ELF-1 (cell line): ENCODE data around the gene EOMES.
"Not testable (repeated sequence)": the region's sequence is repeated elsewhere in the genome, so short reads cannot be mapped to it uniquely, and the experiment has no call there.

ENCODE experiments used
- DNase-seq: peaks from one replicate; pipeline ENCODE4 v3.0.0-alpha.2; 2016; ENCODE audit warnings: low read depth, low spot score

The EOMES gene

DNA sequence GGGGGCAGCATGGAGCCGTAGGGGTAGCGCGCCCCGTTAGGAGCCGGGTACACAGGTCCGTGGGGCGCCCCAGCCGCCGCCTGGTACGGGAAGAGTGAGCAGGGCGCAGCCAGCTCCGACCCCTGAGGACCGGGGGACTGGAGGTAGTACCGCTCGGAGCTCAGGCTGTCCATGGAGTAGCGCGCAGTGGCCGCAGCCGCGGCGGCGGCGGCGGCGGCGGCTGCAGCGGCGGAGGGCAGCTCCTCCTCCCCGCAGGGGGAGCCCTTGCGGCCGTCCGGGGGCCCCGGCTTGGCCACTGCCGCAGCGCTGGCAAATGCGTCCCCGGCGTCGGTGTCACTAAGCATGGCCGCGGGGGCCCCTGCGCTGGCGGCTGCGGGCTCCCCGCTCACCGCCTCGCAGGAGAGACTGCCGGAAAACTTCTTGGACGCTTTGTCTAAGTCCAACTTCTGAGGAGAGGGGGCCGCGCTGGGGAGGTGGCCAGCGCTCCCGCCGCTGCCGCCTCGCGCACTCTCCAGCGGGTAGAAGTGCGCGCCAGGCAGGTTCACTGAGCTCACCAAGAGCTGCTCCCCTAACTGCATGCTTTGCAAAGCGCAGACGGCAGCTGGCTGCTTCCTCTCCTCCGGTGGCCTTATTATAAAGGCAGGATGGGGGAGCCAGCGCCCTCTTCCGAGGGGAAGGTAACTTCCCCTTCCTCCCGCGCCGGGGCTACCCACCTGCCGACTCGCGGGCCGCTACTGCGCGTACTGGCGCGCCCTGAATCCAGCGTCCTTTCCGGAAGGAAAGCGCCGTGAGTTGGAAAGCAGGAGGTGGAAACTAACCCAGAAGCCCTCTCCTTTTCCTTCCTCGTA lies at the start of gene EOMES:
Gene EOMES, minus strand, starts transcription at position 607 of the 848 bp plus-strand sequence. Its CDS starts 29 bp downstream, at position 578.
- DNase-seq = peak; percentile 82

DNA sequence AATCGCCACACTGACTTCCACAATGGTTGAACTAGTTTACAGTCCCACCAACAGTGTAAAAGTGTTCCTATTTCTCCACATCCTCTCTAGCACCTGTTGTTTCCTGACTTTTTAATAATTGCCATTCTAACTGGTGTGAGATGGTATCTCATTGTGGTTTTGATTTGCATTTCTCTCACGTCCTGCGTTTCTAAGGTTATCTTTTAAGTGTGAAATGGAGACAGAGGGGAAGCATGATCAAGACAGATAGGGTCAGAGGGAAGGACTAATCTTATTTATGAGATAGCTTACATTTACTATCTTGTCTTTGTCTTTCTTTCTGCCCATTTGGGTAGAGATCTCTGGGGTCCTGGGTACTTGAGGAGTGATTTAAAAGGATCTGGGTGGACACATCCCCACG lies 48.3 kb upstream of the EOMES start:
- not testable (repeated sequence) for DNase-seq

DNA sequence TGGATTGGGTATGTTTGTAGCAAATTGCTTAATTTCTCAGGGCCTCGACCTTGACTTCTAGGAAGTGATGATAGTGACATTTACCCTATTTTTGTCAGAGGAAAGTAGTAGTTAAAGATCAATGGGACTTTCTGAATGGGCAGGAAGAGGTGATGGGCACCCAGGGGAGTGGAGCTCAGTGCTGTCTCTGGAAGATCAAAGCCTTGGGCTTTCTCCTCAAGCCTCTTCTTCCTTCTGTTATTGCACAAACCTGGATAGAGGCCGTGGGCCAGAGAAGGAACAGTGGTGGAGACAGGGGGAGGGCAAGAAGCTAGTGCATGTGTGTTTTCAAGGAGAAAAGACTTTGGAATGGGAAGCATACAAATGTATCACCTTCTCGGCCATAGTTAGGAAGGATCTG lies 44.9 kb upstream of the EOMES start:
- DNase-seq = no peak

- DNase-seq = no peak
Measured at GRCh38 chr3:27758083-27758482, 36.0 kb upstream of the EOMES start.

DNA sequence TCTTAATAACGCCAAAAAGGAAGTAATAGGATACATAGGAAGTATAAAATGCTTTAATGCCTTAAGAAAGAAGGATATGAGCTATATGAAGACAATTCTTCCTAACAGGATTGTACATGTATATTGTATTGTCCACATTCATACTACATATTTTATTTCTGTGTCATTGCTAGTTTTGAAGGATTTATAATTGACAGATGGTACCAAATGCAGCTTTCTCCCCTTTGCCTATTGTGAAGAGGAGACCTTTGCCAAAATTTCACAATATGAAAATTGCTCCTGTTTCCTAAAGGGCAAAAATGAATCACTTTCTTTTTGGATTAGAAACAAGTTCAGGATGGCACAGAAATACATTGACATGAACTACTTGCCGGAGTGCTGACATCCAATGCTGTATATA lies 34.8 kb upstream of the EOMES start:
- DNase-seq = no peak

DNA sequence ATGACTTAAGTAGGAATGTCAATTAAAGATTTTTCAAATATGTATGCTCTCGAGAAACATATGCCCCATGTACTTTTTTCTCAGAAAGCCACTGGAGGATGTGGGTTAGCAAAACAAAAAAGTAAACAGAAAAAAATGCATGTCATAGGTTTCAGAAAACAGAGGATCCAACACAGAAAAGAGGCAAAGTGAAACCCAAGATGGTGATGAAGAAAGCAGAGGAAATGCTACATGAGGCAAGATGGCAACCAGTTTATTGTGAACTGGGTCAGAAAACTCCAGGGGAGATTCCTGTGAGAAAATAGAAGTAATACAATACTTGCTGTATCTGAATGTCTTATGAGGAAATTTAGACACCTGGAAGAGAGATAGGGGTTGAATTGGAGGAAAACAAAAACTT lies 30.8 kb upstream of the EOMES start:
- no peak for DNase-seq

DNA sequence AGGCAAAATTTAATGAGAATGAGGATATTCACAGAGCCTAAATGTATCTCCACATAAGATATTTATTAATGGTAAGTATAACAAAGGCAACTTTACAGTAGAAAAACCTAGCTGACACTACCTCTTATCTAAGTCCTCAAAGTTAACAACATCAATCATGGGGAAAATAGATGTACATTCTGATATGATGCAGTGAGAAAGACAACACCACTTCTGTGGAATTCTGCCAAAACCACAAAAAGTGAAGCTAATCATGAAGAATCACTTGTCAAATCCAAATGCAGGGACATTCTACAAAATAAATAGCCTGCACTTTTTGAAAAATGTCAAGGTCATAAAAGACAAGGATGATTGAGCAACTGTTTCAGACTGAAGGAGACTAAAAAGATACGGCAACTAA lies 27.5 kb upstream of the EOMES start:
- DNase-seq = no peak

GRCh38 chr3:27746838-27747237 lies 24.7 kb upstream of the EOMES start:
- DNase-seq = no peak

- DNase-seq = no peak
Measured at GRCh38 chr3:27740854-27741253, 18.7 kb upstream of the EOMES start.

- no peak for DNase-seq
Measured at GRCh38 chr3:27737091-27737490, 15.0 kb upstream of the EOMES start.

- DNase-seq = peak; percentile 41
Measured at GRCh38 chr3:27730774-27731659, 8.9 kb upstream of the EOMES start.

DNA sequence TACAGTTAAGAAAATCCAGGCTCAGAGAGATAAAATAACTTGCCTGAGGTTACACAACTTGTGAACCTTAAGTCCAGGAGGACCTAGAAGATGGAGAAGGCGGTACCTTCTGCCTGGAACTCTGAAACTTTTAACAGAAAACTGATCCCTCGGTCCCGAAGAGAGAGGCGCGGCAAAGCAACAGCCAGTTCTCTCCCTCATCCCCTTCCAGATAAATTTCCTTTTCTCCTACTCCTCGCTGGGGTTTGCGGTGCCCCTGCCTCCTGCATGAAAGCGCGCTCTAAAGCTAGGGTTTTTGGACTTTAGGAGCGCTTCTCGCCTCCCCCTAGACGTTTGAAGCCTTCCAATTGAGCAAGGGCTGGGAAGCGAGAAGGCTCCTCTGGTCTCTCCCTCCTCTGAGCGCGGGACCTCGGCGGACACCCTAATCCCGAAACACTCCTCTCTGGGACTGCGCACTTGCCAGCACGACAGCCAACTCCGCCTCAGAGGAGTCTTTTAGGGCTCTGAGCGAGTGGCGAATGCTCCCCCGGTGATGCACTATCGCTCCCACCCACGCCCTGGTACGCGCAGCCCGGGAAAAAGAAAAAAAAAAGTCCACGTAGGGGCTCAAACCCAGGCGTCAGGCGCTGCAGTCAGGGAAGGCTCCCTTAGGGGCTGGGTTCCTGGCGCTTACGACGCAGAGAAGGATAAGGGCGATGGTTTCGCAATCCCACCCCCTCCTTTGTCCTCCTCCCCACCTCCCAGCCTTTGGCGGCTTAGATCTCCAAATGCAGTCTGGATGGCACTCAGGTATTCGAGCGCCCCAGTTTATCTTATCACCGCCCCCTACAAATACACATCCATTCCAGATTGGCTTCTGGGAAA lies 7.9 kb upstream of the EOMES start:
- peak; percentile 63 for DNase-seq

DNA sequence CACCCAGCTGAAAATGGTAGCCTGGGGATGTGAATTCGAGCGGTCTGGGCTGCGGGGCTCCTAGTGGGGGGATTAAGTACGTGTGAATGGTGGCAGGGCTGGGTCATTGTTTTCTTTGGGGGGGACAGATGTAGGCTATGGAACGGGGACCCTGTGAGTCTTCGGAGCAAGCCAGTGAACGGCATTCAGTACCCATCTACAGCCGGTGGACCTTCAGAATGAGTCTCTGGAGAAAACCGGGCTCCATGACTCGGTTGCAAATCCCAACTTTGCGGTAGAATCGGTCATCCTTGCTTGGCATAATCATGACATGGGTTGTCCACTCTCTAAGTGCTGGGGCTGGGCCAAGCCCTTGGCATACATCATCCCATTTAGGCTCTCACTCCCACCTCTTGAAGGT lies 7.2 kb upstream of the EOMES start:
- DNase-seq = peak; percentile 37

DNA sequence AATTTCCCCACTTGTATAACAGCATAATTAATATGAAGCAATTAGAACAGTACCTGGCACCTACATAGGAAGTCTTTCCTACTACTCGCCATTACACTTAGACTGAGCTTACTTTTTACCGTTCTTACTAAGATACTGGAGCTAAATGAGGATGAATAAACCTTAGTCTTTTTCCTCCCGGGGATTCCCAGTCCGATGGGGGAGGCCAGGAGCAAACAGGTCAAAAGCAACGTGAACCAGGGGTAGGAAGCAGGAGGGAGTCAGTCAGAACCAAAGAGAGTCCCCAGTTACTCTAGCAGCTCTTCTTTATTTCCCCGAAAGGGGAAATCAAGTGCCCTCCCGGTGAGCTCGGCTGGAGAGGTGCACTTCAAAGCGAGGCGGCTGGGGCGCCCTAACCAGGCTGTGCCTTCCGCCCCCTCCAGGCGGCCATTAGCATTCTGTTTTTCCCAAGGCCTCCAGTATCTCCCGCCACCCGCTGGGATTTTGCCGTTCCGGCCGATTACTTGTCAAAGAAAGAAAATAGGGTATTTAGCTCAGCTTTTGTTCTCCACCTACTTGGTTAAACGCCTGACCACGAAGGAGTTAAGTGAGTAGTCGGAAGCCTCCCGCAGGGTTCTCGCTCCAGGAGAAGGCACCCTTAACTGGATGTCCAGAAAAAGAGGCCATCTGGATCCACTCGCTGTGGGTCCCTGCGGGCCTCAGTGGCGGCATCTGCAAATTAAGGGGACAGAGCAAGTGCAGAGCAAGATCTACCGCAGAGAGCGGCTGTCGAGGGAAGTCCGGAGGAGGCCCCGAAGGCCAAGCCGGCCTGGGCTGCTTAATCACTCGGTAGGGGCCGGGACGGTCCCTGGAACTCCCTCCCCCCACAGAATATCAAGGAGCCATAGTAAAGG lies 6.3 kb upstream of the EOMES start:
- peak; percentile 95 for DNase-seq

- no peak for DNase-seq
Measured at GRCh38 chr3:27726240-27726639, 4.1 kb upstream of the EOMES start.

- DNase-seq = peak; percentile 53
Measured at GRCh38 chr3:27724459-27725197, 2.5 kb upstream of the EOMES start.

GRCh38 chr3:27723815-27724458 lies 1.8 kb upstream of the EOMES start:
- DNase-seq = peak; percentile 50

DNA sequence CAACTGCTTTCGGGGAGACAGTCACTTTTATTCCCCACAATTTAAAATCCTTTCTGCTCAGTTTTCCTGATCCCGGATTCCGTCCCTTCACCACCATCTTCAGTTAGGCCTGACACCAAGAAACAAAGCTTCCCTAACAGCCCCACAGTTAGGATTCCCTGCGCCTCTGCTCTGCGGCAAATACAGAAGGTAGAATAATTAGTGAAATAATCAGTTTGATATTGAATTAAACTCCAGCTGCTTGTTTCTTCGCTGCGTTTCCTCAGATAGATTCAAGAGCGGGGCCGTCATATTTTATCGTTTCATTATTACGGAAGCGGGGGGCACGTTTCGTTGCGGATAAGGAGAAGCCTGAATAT lies 1.3 kb upstream of the EOMES start:
- DNase-seq = no peak

GRCh38 chr3:27723001-27723445 lies 900 bp upstream of the EOMES start:
- DNase-seq = peak; percentile 53
